ENCODE data around the gene PROZ. TPM values are rescaled to one million over a fixed set of nuclear protein-coding genes. Genes with fewer than 3 reads are reported as not detected.

The PROZ gene
- total RNA-seq, 1 experiment from 2014 or later, result not detected

DNA sequence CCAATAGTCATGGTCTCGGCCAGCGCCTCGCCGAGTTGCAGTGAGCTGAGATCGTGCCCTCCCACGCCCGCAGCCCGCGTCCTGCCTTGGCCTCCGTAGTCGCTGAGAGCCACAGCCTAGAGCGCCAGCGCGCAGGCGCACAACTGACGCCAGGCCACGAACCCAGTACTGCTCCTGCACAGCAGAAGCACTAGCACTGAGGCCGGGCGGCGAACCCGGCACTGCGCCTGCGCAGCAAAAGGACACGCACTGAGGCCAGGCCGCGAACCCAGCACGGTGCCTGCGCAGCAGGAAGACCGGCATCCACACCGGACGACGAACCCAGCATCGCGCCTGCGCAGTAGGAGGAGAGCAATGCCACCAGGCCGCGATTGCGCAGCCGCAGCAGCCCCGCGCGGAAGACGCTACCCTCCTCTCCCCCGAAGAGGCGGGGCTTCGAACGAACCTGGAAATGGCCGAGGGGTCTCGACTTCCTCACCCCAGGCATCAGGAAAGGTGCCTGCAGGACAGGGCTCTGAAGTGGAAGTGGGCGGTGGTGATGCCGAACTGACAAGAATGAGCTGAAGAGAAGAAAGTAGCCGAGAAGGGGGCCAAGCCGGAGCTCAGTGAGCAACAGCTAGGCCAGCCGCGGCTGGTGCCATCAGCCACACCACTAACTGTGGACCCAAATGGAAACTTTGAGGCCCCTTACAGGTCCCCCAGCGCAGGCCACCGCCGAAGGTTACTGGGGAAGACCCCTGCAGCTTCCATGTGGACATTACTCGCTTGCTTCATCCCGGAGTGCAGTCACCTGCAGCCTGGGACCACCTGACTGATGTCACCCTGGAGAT lies 28.3 kb upstream of the PROZ start:
- DNase-seq, result no peak
- peaks cover 8% of the 10 kb centered on the region; the same call in 1 of the 2 replicates for H3K27me3 ChIP-seq
- H3K36me3 ChIP-seq, result no peaks in the 10 kb centered on the region
- H3K9me3 ChIP-seq, result no peaks in the 10 kb centered on the region
- H3K4me3 ChIP-seq, result no peak overlapping the region

DNA sequence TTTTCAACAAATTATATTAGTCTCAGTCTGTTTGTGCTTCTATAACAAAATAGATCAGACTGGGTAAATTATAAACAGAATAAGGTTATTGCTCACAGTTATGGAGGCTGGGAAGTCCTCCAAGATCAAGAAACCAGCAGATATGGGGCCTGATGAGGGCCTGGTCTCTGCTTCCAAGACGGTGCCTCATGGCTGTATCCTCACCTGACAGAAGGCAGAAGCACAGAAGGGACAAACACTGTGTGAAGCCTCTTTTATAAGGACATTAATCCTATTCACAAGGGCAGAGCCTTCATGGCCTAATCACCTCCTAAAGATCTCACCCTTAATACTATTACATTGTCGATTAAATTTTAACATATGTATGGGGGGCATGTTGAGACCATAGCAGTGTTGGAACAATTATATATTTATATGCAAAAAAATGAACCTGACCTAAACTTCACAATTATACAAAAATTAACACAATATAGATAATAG lies 23.1 kb upstream of the PROZ start:
- Histone ChIP-seq H3K36me3 (no peaks in the 10 kb centered on the region), H3K9me3 (no peaks in the 10 kb centered on the region), H3K4me3 (no peak overlapping the region), H3K27me3 (peaks cover 11% of the 10 kb centered on the region; the same call in 1 of the 2 replicates)
- DNase-seq, result no peak

DNA sequence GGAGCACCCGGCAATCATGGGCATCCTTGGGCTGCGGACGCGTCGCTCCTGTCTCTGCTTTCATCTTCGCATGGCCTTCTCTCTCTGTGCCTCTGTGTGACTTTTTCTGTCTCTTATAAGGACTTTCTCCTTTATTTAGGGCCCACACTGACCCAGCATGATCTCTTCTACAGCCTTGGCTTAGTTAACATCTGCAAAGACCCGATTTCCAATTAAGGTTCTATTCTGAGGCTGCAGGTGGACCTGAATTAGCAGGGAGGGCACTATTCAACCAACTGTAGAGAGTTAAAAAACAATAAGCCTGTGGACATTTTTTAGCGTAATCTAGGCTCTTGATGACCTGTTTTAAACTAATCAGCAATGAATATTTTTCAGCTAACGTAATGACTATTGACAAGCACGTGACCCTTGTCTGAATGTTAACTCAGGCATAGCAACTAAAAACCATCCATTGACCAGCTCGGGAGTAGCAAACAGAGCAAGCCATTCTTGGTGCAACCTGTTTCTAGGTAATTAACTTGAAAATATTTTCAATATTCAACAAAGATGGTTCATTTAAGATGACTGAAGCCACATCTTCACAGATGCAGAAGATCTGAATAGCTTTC lies 20.7 kb upstream of the PROZ start:
- Histone ChIP-seq H3K36me3 (no peaks in the 10 kb centered on the region), H3K27me3 (peaks cover 6% of the 10 kb centered on the region; the same call in 1 of the 2 replicates), H3K4me3 (no peak overlapping the region), H3K9me3 (no peaks in the 10 kb centered on the region)
- DNase-seq, result no peak

DNA sequence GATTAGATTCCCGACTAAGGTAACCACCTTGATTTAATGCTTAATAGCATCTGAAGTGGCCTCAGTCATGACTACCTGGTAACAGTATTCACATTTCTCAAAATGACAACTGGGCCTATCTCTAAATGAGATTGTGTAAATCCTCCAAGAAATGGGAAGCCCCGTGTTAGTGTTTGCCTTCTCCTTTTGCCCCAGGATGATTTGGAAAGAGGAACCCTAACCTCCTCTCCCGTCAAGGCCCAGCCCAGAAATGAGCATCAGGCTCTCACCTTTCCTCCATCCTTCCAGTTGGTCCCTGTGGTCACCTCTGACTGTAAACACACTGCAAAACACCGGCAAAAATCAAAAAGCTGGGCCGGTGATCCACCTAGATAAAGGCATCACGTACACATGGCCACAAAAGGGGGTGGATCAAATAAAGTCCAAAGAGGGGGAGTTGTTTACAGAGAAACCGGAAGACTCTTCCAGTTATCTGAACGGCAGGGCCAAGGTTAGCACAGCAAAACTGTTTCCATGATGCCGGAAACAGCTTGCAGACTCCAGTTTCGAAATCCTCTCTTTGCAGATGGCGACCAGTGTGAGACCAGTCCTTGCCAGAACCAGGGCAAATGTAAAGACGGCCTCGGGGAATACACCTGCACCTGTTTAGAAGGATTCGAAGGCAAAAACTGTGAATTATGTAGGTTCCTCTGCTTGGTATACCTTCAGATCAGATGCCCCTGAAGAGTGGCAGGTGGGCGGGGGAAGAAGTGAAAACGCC lies 19.5 kb upstream of the PROZ start:
- Histone ChIP-seq H3K27me3 (0 out of 2 replicates have a peak, but pooled peaks cover 4% of the 10 kb centered on the region), H3K9me3 (no peaks in the 10 kb centered on the region), H3K36me3 (no peaks in the 10 kb centered on the region), H3K4me3 (no peak overlapping the region)
- DNase-seq, result no peak

DNA sequence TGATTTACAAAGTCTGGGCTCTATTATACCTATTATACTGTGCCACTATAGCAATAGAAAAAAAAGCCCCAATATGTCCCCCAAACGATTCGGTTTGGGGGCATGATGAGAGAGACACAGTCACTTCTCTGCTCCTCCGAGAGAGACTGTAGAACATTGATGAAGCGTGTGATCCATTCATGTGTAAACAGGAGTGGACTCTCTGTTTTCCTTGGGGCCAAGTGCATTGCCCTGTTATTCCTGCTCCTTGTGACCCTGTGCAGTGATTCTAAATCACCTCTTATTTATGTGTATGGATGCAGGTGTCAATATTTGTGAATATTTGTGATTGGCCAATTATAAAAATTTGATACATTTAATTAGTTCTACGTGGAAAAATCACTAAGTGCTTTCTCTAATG lies 18.9 kb upstream of the PROZ start:
- no peaks in the 10 kb centered on the region for H3K9me3 ChIP-seq
- 0 out of 2 replicates have a peak, but pooled peaks cover 4% of the 10 kb centered on the region for H3K27me3 ChIP-seq
- DNase-seq, result no peak
- H3K4me3 ChIP-seq, result no peak overlapping the region
- H3K36me3 ChIP-seq, result no peaks in the 10 kb centered on the region

DNA sequence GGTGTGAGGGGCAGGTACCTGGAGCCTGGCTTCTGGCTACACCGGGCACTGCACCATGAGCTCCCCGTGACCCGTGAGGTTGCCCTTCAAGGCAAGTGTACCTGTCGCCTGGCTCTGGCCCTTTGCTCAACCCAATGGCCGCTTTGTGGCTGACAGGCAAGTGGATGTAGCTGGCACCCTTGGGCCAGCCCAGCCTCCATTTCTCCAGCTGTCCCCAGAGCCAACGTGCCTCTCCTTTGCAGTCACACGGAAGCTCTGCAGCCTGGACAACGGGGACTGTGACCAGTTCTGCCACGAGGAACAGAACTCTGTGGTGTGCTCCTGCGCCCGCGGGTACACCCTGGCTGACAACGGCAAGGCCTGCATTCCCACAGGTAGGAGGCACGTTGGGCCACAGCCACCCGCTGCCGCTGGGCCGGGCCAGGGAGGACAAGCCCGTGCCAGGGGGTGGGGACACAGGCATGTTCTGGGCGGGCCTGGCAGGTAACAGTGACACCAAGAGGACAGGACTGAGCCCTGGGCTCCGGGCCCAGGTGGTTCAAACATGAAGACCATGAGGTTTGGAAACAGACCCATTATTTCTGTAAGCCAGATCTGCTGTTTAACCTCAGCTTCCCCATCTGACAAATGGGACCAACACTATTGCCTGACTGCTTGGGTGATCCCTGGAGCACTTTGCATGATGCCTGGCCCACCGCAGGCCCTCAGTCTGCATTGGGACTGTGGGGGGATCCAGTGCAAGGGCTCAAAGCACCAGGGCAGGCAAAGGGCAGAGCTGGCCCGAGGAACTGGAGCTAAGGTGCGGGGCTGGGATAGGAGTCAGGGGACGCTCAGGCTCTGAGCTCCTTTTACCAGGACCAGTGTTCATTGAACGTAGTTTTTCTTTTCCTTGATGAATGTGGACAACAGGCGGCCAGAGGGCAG lies 17.5 kb upstream of the PROZ start:
- DNase-seq, result no peak
- H3K9me3 ChIP-seq, result no peaks in the 10 kb centered on the region

DNA sequence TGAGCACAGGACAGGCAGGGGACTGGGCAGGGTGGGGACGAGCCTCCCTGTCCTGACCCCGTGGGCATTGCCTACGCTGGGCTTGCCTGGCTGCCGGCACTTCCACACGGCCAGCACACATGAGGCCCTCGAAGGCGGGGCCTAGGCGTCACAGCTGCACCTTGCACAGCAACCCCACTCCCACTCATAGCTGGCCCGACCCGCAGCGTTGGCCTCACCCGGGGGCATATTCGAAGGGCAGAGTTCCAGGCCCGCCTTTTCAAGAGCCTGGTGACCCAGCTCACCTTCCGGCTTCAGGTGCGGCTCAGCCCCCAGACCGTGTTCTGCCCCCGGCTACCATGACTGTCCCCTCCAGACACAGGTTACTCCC lies 16.9 kb upstream of the PROZ start:
- H3K36me3 ChIP-seq, result no peaks in the 10 kb centered on the region
- H3K9me3 ChIP-seq, result no peaks in the 10 kb centered on the region
- no peak overlapping the region for H3K4me3 ChIP-seq
- 0 out of 2 replicates have a peak, but pooled peaks cover 4% of the 10 kb centered on the region for H3K27me3 ChIP-seq
- no peak for DNase-seq

More for the DNA sequence above, 17.5 kb upstream of the PROZ start:
- Histone ChIP-seq H3K27me3 (0 out of 2 replicates have a peak, but pooled peaks cover 4% of the 10 kb centered on the region), H3K36me3 (no peaks in the 10 kb centered on the region), H3K4me3 (no peak overlapping the region)

DNA sequence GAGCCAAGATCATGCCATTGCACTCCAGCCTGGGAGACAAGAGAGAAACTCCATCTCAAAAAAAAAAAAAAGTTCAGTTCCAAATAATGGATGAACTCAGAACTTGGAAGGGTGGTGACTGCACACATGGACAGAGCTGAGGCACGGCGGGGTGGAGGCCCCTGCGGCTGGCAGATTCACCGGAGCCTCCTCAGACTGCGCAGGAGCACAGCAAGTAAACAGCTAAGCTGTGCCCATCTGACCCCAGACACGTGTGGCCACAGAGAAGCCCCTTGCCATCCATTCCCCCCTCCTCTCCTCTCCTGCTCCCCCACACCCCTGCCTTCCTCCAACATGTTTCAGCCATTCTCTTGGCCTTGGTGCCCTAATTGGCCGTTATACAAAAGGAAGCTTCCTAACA lies 15.6 kb upstream of the PROZ start:
- 0 out of 2 replicates have a peak, but pooled peaks cover 4% of the 10 kb centered on the region for H3K27me3 ChIP-seq
- H3K4me3 ChIP-seq, result no peak overlapping the region
- no peak for DNase-seq
- no peaks in the 10 kb centered on the region for H3K36me3 ChIP-seq
- no peaks in the 10 kb centered on the region for H3K9me3 ChIP-seq

DNA sequence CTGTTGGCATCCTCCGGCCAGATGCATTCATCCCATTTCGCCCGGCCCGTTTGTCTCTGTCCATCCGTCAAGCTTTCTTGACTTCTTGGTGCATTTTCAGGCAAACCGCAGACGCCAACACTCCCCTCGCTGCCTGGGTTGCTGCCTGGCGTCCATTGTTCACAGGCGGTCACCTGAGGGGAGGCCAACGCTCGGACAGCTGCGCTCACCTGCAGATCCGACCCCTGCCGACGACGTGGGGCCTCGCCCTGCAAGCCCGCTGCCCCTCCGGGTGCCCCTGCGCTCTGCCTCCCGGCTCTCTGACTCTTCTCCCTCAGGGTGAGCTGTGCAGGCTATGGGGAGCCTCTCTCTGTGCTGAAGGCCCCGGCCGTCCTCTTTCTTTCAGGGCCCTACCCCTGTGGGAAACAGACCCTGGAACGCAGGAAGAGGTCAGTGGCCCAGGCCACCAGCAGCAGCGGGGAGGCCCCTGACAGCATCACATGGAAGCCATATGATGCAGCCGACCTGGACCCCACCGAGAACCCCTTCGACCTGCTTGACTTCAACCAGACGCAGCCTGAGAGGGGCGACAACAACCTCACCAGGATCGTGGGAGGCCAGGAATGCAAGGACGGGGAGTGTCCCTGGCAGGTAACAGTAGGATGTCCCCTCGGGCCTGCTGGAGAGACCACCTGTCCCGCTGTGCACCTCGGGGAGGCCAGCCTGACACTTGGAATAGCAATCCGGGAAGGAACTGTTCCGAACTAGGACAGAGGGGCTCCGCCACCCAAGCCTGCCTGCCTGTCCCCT lies 14.8 kb upstream of the PROZ start:
- Histone ChIP-seq H3K27me3 (no peaks in the 10 kb centered on the region), H3K9me3 (no peaks in the 10 kb centered on the region), H3K4me3 (no peak overlapping the region), H3K36me3 (no peaks in the 10 kb centered on the region)
- DNase-seq, result no peak

DNA sequence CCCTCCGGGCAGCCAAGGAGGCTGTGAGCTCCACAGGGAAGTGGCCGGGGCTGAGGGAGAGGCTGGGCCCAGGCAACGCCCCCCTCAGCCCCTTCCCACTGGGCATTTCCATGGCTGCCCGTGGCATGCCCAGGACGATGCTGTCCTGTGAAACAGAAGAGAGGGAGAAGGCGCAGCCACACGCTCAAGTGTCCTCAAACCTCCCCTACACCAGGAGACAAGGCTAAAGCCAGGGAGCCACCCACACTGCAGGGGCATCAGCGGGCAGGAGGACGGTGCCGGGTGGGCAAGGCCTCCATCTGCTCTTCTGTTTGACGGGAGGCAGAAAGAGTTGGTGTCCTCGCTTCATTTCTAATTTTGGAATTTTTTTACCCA lies 14.2 kb upstream of the PROZ start:
- H3K4me3 ChIP-seq, result no peak overlapping the region
- H3K36me3 ChIP-seq, result no peaks in the 10 kb centered on the region
- no peaks in the 10 kb centered on the region for H3K9me3 ChIP-seq
- H3K27me3 ChIP-seq, result no peaks in the 10 kb centered on the region
- DNase-seq, result no peak

DNA sequence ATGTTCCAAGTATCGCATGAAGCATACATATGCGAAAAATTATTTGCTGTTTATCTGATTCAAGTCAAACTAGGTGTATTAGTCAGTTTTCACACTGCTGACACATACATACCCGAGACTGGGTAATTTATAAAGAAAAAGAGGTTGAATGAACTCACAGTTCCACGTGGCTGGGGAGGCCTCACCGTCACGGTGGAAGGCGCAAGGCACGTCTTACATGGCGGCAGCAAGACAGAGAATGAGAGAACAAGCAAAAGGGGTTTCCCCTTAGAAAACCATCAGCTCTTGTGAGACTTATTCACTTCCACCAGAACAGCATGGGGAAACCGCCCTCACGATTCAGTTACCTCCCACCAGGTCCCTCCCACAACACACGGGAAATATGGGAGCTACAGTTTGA lies 13.0 kb upstream of the PROZ start:
- H3K9me3 ChIP-seq, result no peaks in the 10 kb centered on the region
- H3K27me3 ChIP-seq, result no peaks in the 10 kb centered on the region
- H3K36me3 ChIP-seq, result no peaks in the 10 kb centered on the region
- H3K4me3 ChIP-seq, result no peak overlapping the region
- DNase-seq, result no peak

DNA sequence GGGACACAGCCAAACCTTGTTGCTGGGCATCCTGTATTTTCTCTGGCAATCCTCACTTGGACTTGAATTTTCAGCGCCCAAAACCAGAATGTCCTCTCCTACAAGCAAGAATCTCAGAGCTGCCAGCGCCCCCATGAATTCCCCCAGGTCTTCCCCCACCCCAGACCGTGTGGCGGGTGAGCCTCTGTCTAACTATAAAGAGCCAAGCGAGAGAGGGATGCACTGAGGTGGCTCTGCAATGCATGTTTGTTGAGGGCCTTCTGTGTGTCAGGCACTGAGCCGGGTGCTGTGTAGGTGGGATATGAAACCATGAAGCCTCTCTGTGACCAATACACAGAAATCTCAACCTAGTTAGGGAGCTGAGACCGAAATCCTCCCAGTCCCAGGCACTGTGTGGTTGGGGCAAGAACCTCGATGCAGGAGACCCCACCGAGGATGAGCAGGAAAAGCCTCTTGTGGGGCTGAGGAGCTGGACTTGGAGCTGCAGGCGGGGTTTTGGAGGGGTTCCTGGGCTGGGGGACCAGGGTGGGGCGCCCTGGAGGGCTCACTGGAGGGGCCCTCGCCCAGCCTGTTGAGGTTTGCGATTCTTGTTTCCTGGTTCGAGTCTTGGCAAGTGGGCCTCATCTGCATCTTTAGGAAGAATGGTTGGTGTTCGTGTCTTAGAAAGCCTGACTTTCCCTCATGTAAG lies 12.4 kb upstream of the PROZ start:
- no peaks in the 10 kb centered on the region for H3K9me3 ChIP-seq
- no peak overlapping the region for H3K4me3 ChIP-seq
- H3K36me3 ChIP-seq, result no peaks in the 10 kb centered on the region
- no peak for DNase-seq
- no peaks in the 10 kb centered on the region for H3K27me3 ChIP-seq

DNA sequence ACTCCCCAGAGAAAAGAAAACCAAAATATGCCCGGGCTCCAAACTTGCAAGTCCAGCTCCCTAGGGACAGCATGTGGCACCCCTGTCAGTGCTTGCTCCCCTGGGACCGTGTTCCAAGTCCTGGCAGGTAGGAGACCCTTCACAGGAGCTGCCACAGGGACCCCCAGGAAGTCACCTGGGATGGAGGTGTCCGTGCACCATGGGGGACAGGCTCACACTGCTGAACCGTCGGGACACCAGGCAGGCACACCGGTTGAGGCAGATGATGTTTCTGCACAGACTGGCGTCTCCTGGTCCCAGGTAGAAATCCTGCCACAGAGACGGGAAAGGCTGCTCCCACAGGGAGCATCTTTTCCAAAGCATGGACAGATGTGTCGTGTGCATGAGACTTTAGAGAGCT lies 11.7 kb upstream of the PROZ start:
- Histone ChIP-seq H3K36me3 (no peaks in the 10 kb centered on the region), H3K9me3 (no peaks in the 10 kb centered on the region), H3K4me3 (no peak overlapping the region), H3K27me3 (no peaks in the 10 kb centered on the region)
- DNase-seq, result no peak

DNA sequence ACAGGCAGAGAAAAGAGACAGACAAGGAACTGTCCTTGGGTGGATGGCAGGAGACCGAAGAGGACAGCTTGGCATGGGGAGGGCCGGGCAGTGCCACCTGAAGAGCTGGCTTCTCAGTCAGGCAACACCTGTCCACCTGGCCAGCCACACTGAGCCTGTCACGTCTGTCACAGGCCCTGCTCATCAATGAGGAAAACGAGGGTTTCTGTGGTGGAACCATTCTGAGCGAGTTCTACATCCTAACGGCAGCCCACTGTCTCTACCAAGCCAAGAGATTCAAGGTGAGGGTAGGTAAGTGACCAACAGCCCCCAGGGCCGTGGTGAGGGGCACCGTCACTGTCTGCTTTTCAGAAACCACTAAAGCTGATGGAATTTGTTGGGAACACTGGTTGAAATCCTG lies 11.2 kb upstream of the PROZ start:
- DNase-seq, result no peak
- Histone ChIP-seq H3K9me3 (no peaks in the 10 kb centered on the region), H3K27me3 (no peaks in the 10 kb centered on the region), H3K36me3 (no peaks in the 10 kb centered on the region), H3K4me3 (no peak overlapping the region)

DNA sequence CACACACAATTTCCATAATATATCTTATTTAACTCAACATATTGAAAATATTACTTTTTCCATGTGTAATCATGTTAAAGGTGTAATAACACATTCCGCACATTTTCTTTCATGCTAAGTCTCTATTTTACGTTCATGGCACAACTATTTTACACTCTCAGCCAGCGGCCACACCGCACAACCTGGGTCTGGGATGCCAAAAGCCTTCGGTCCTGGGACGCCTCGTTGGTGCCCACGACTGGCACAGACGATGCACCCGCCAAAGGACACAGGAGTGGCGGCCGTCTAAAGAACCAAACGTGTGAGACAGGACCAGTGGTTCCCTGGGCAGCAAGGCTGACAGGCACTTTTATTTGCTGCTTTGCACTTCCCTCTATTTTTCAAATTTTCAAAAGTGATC lies 10.0 kb upstream of the PROZ start:
- Histone ChIP-seq H3K4me3 (no peak overlapping the region), H3K9me3 (no peaks in the 10 kb centered on the region), H3K36me3 (no peaks in the 10 kb centered on the region), H3K27me3 (no peaks in the 10 kb centered on the region)
- no peak for DNase-seq

Data from MG63 (cell line).